C4-2B (cell line): ENCODE results near the gene ARMC3.

Experiments
- H3K27ac ChIP-seq: fragments of 450-650 bp; 2 replicates; pipeline ENCODE4 v1.5.1; 2017
- ZFX ChIP-seq: fragments of 450-650 bp; IDR thresholded peaks from 2 replicates; pipeline ENCODE4 v1.6.1; 2017
- TF ChIP-seq, protein P1 (sequence below): fragments of 450-650 bp; conservative IDR thresholded peaks from 2 replicates; pipeline ENCODE4 v1.5.1; 2017; ENCODE audit warnings: mild to moderate bottlenecking

The ARMC3 gene

DNA sequence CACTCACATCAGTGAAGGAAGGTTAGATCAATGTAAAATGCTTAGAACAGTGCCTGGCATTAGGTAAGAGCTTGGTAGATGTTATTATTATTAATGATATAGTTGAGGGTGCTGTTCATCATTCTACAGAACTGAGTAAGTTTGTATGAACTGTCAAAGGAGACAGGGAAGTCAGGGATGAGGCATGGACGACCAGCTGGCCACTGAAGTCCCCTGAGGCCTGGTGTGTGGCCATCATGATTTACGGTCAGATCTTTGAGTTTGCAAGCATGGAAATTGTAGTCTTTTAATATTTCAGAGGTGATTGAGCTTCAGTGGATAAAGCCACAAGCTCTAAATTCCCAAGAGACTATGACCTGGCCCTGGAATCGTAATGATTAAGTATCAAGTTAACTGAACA, 6.9 kb downstream of the ARMC3 start:
- H3K27ac ChIP-seq, result no peak overlapping the region
- TF ChIP-seq, protein P1, sequence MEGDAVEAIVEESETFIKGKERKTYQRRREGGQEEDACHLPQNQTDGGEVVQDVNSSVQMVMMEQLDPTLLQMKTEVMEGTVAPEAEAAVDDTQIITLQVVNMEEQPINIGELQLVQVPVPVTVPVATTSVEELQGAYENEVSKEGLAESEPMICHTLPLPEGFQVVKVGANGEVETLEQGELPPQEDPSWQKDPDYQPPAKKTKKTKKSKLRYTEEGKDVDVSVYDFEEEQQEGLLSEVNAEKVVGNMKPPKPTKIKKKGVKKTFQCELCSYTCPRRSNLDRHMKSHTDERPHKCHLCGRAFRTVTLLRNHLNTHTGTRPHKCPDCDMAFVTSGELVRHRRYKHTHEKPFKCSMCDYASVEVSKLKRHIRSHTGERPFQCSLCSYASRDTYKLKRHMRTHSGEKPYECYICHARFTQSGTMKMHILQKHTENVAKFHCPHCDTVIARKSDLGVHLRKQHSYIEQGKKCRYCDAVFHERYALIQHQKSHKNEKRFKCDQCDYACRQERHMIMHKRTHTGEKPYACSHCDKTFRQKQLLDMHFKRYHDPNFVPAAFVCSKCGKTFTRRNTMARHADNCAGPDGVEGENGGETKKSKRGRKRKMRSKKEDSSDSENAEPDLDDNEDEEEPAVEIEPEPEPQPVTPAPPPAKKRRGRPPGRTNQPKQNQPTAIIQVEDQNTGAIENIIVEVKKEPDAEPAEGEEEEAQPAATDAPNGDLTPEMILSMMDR, result no peak
- no peak for TF ChIP-seq ZFX

GRCh38 chr10:22942437-22942836, 14.6 kb downstream of the ARMC3 start:
- H3K27ac ChIP-seq, result no peak overlapping the region
- TF ChIP-seq ZFX, result no peak
- TF ChIP-seq, protein P1, result no peak

GRCh38 chr10:22945934-22946673, 18.3 kb downstream of the ARMC3 start:
- no peak for TF ChIP-seq ZFX
- TF ChIP-seq, protein P1, result no peak

GRCh38 chr10:22954970-22955369, 27.1 kb downstream of the ARMC3 start:
- no peak overlapping the region for H3K27ac ChIP-seq
- TF ChIP-seq, protein P1, result no peak
- no peak for TF ChIP-seq ZFX

More at GRCh38 chr10:22945934-22946673, 18.3 kb downstream of the ARMC3 start:
- H3K27ac ChIP-seq, result no peak overlapping the region

- H3K27ac ChIP-seq, result peak overlapping the region; percentile 34
Measured at GRCh38 chr10:22958338-22958737, 30.5 kb downstream of the ARMC3 start.

GRCh38 chr10:22959292-22959691, 31.4 kb downstream of the ARMC3 start:
- TF ChIP-seq, protein P1, result no peak
- no peak for TF ChIP-seq ZFX
- H3K27ac ChIP-seq, result no peak overlapping the region

More at GRCh38 chr10:22958338-22958737, 30.5 kb downstream of the ARMC3 start:
- TF ChIP-seq, protein P1, result no peak
- no peak for TF ChIP-seq ZFX

- no peak for TF ChIP-seq ZFX
- TF ChIP-seq, protein P1, result no peak
Measured at GRCh38 chr10:22959950-22960349, 32.1 kb downstream of the ARMC3 start.

More at GRCh38 chr10:22959950-22960349, 32.1 kb downstream of the ARMC3 start:
- no peak overlapping the region for H3K27ac ChIP-seq
